H1 (cell line): ENCODE measurements around the gene JPT1. TPM values are rescaled to one million over a fixed set of nuclear protein-coding genes. Genes with fewer than 3 reads are reported as not detected.

Experiments used
- ATF3 ChIP-seq: IDR thresholded peaks from 2 replicates; pipeline ENCODE4 v1.6.1; 2011; ENCODE audit warnings: low read depth, mild to moderate bottlenecking, low read length; ENCODE audit not compliant: insufficient read depth
- CTCF ChIP-seq, 3 experiments: IDR thresholded peaks; 1 replicate in 2 of 3; 2 replicates in 1 of 3; pipeline versions ENCODE4 v1.5.1 to v1.6.1; 2011; ENCODE audit warnings: low read length in 3 of 3, mild to moderate bottlenecking in 3 of 3, inconsistent platforms in 2 of 3, low read depth in 1 of 3, moderate library complexity in 1 of 3; ENCODE audit not compliant: insufficient read depth in 1 of 3; ENCODE audit errors: control extremely low read depth in 1 of 3
- E2F6 ChIP-seq: IDR thresholded peaks from 2 replicates; pipeline ENCODE4 v1.6.1; 2012; ENCODE audit warnings: inconsistent platforms
- EGR1 ChIP-seq: IDR thresholded peaks from 2 replicates; pipeline ENCODE4 v1.6.1; 2011; ENCODE audit warnings: low read depth, low read length, borderline replicate concordance
- HDAC2 ChIP-seq, 2 experiments: fragments of 300-600 bp in 1 of 2; sonication (generic) in 1 of 2; IDR thresholded peaks; 2 replicates each; pipeline ENCODE4 v1.6.1; 2011 to 2012; ENCODE audit warnings: low read depth in 2 of 2, low read length in 2 of 2, mild to moderate bottlenecking in 2 of 2, moderate library complexity in 2 of 2, borderline replicate concordance in 1 of 2, inconsistent platforms in 1 of 2
- KDM4A ChIP-seq: IDR thresholded peaks from one replicate; pipeline ENCODE4 v1.7.1; 2012; ENCODE audit warnings: low read depth, mild to moderate bottlenecking, moderate library complexity, low read length, inconsistent platforms; ENCODE audit not compliant: severe bottlenecking
- KDM5A ChIP-seq: fragments of 200-600 bp; IDR thresholded peaks from 2 replicates; pipeline ENCODE4 v1.7.1; 2012; ENCODE audit warnings: mild to moderate bottlenecking, low read length, inconsistent platforms, mixed read lengths
- NANOG ChIP-seq: IDR thresholded peaks from 2 replicates; pipeline ENCODE4 v1.6.1; 2011; ENCODE audit warnings: low read length, low read depth, mild to moderate bottlenecking, inconsistent platforms; ENCODE audit not compliant: insufficient read depth, poor library complexity, severe bottlenecking
- POLR2A ChIP-seq, 2 experiments: IDR thresholded peaks; 1 replicate in 1 of 2; 2 replicates in 1 of 2; pipeline ENCODE4 v1.6.1; 2011; ENCODE audit warnings: low read depth in 2 of 2, low read length in 2 of 2, mild to moderate bottlenecking in 2 of 2; ENCODE audit errors: control extremely low read depth in 1 of 2
- RNF2 ChIP-seq: fragments of 200-900, 300-1000 bp; sonication (generic); IDR thresholded peaks from 2 replicates; pipeline ENCODE4 v1.7.1; 2016; ENCODE audit warnings: borderline replicate concordance, low read depth, mild to moderate bottlenecking, antibody characterized with exemption, low read length; ENCODE audit not compliant: poor library complexity, severe bottlenecking; ENCODE audit errors: missing control alignments
- SIRT6 ChIP-seq: IDR thresholded peaks from one replicate; pipeline ENCODE4 v1.7.1; 2012; ENCODE audit warnings: low read length, inconsistent platforms
- SIX5 ChIP-seq: IDR thresholded peaks from 2 replicates; pipeline ENCODE4 v1.6.1; 2011; ENCODE audit warnings: mild to moderate bottlenecking, low read depth, low read length
- TBP ChIP-seq: IDR thresholded peaks from 2 replicates; pipeline ENCODE4 v1.6.1; 2011; ENCODE audit warnings: low read depth, low read length, improper control_type of control experiment
- TEAD4 ChIP-seq: IDR thresholded peaks from 2 replicates; pipeline ENCODE4 v1.6.1; 2012; ENCODE audit warnings: low read depth, low read length, inconsistent platforms, mixed read lengths
- YY1 ChIP-seq: IDR thresholded peaks from 2 replicates; pipeline ENCODE4 v1.6.1; 2011; ENCODE audit warnings: low read depth, mild to moderate bottlenecking, low read length
- ZNF274 ChIP-seq: IDR thresholded peaks from 2 replicates; pipeline ENCODE4 v1.7.0; 2012; ENCODE audit warnings: low read length, borderline replicate concordance; ENCODE audit errors: extremely low read depth
- polyA plus RNA-seq, 7 experiments: library from polyadenylated mRNA; depleted of rRNA in 3 of 7; stranded (reverse) in 5 of 7; unstranded in 2 of 7; fragments of >200 nt in 5 of 7; fragments of 200-250 nt in 2 of 7; gene quantifications; 1 replicate in 5 of 7; 2 replicates in 1 of 7; 4 replicates in 1 of 7; pipeline versions ENCODE4 v1.2.1 to v1.2.3, GENCODE V29; 2011 to 2013; ENCODE audit warnings: missing spikeins in 2 of 7, mixed read lengths in 2 of 7
- total RNA-seq: library from RNA; stranded (reverse); fragmentation: NEBNext Ultra II Directional; extraction: Animal tissue kit (Norgen Biotek cat#: 25700); gene quantifications from 2 replicates; pipeline ENCODE4 v1.2.1, GENCODE V29; 2021

JPT1 gene
- total and polyA plus RNA-seq, 2 of the 8 experiments (the other 6 are each of a cell fraction or from before 2014, with no cell fraction given), result 154 to 369 TPM

GRCh38 chr17:75153780-75154194 is 525 bp downstream of the JPT1 start (continued):
- no peak for TF ChIP-seq RNF2
- TF ChIP-seq TEAD4, result no peak
- TF ChIP-seq ZNF274, result no peak
- TF ChIP-seq SIRT6, result no peak
- no peak for TF ChIP-seq EGR1
- TF ChIP-seq POLR2A (IDR thresholded peaks at IDR 0.05; ENCODE audit: control extremely low read depth in 1 of 2, low read depth in 2 of 2, low read length in 2 of 2), result no peak
- TF ChIP-seq HDAC2 (IDR thresholded peaks at IDR 0.05; ENCODE audit: borderline replicate concordance in 1 of 2, low read depth in 2 of 2, low read length in 2 of 2), result peak in 1 of 2 experiments; percentile 17; a peak in 1 of 4 replicates
- TF ChIP-seq SIX5, result no peak
- no peak for TF ChIP-seq KDM5A
- TF ChIP-seq CTCF (IDR thresholded peaks at IDR 0.05; ENCODE audit: control extremely low read depth in 1 of 3, insufficient read depth in 1 of 3, low read depth in 1 of 3, low read length in 3 of 3), result no peak
- no peak for TF ChIP-seq ATF3
- TF ChIP-seq KDM4A, result no peak
- TF ChIP-seq TBP, result no peak
- no peak for TF ChIP-seq NANOG
- no peak for TF ChIP-seq E2F6
- TF ChIP-seq YY1, result 0 out of 2 replicates have a peak, but pooled peaks have one; percentile 29
